AG10803 (cell line): ENCODE data around the gene TPGS1.

Source experiments
- DNase-seq: peaks from one replicate; pipeline ENCODE4 v3.0.0; 2010; ENCODE audit warnings: low read depth
- H3K4me3 ChIP-seq: 2 replicates; pipeline ENCODE4 v1.5.1; 2011; ENCODE audit warnings: mild to moderate bottlenecking, low read length, control low read depth
- TF ChIP-seq, protein P1 (sequence below): conservative IDR thresholded peaks from 2 replicates; pipeline ENCODE4 v1.5.1; 2011; ENCODE audit warnings: mild to moderate bottlenecking, low read length, control low read depth, inconsistent platforms

Gene TPGS1

DNA sequence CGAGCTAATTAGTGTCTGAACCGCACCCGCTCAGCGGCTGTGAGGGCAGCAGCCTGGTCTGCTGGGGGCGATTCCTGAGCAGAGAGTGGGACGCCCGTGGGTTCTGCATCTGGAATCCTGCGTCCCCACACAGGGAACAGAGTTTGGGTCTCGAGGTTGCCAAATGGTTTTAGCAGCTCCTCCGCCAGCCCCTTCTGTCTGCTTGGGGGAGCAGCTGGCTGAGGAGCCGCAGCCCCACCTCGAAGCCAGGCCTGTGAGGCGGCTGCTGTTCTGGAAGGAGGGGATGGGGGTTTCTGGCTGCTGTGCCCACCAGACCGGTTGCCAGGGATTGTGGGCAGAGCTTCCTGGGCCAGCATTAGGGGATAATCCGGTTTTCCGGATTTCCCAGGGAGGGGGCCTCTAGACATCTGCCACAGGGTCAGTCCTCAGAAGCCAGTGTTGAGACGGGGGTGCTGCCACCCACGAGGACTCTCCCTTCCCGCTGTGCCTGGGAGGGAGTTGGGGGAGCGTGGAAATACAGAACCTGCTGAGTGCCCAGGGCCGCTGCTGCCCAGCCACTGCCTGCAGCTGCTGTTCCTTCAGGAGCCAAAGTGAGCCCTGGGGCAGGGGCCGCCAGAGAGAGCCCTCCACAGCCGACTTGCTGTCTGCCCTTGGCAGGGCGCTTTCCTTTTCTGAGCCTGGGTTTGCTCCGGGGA lies 26.2 kb downstream of the TPGS1 start:
- peak overlapping the region; percentile 88 for H3K4me3 ChIP-seq
- DNase-seq: no peak
- TF ChIP-seq, protein P1, sequence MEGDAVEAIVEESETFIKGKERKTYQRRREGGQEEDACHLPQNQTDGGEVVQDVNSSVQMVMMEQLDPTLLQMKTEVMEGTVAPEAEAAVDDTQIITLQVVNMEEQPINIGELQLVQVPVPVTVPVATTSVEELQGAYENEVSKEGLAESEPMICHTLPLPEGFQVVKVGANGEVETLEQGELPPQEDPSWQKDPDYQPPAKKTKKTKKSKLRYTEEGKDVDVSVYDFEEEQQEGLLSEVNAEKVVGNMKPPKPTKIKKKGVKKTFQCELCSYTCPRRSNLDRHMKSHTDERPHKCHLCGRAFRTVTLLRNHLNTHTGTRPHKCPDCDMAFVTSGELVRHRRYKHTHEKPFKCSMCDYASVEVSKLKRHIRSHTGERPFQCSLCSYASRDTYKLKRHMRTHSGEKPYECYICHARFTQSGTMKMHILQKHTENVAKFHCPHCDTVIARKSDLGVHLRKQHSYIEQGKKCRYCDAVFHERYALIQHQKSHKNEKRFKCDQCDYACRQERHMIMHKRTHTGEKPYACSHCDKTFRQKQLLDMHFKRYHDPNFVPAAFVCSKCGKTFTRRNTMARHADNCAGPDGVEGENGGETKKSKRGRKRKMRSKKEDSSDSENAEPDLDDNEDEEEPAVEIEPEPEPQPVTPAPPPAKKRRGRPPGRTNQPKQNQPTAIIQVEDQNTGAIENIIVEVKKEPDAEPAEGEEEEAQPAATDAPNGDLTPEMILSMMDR: no peak

DNA sequence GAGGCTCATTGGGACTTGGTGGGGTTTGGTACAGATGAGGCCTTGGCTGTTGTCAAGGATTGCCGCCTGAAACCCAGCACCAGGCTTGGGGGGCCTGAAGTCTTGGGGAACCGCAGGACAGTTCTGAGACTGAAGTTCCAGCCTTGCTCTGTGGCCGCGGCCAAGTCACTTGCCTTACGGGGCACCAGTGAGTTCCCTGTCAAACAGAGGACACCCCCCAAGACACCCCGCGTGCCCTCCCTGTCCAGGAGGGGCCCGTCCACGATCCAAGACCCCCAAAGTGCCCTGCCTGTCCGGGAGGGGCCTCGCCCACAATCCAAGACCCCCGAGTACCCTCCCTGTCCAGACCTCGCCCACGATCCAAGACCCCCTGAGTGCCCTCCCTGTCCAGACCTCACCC lies 26.8 kb downstream of the TPGS1 start:
- TF ChIP-seq, protein P1: no peak
- no peak for DNase-seq
- H3K4me3 ChIP-seq: peak overlapping the region; percentile 88

- TF ChIP-seq, protein P1: no peak
- no peak for DNase-seq
- H3K4me3 ChIP-seq: no peak overlapping the region
Observed at GRCh38 chr19:535017-535835, 27.9 kb downstream of the TPGS1 start.

- DNase-seq: no peak
- no peak overlapping the region for H3K4me3 ChIP-seq
- TF ChIP-seq, protein P1: no peak
Observed at GRCh38 chr19:536031-536880, 29.0 kb downstream of the TPGS1 start.

- H3K4me3 ChIP-seq: no peak overlapping the region
- DNase-seq: no peak
- TF ChIP-seq, protein P1: no peak
Observed at GRCh38 chr19:536881-537404, 29.6 kb downstream of the TPGS1 start.

GRCh38 chr19:538641-539428 lies 31.5 kb downstream of the TPGS1 start:
- TF ChIP-seq, protein P1: no peak
- DNase-seq: no peak
- no peak overlapping the region for H3K4me3 ChIP-seq
